ENCODE measurements around the gene CYP2C18. TPM values are rescaled to one million over a fixed set of nuclear protein-coding genes. Genes with fewer than 3 reads are reported as not detected.
"Not testable (repeated sequence)": the region's sequence is repeated elsewhere in the genome, so short reads cannot be mapped to it uniquely, and the experiment has no call there.

Gene CYP2C18
- polyA plus RNA-seq, 12 donors, result 0.08 to 0.32 TPM; not detected in 10

- no peak for DNase-seq
Measured at GRCh38 chr10:94738588-94738987, 55.1 kb downstream of the CYP2C18 start.

GRCh38 chr10:94747137-94747536 is 63.6 kb downstream of the CYP2C18 start:
- DNase-seq, result no peak

- DNase-seq, result no peak
Measured at GRCh38 chr10:94747838-94748237, 64.3 kb downstream of the CYP2C18 start.

- DNase-seq, result no peak
Measured at GRCh38 chr10:94757916-94758315, 74.4 kb downstream of the CYP2C18 start.

GRCh38 chr10:94760586-94761178 is 77.2 kb downstream of the CYP2C18 start:
- DNase-seq, result no peak

- no peak for DNase-seq
Measured at GRCh38 chr10:94762393-94762792, 78.9 kb downstream of the CYP2C18 start, which contains the start of gene CYP2C19. CYP2C19 (plus strand) TSS chr10:94762681; CDS start chr10:94762706, 25 bp downstream.

- DNase-seq, result not testable (repeated sequence)
Measured at GRCh38 chr10:94775425-94775824, 91.9 kb downstream of the CYP2C18 start.

- DNase-seq, result no peak
Measured at GRCh38 chr10:94777886-94778458, 94.4 kb downstream of the CYP2C18 start.

- no peak for DNase-seq
Measured at GRCh38 chr10:94780844-94781243, 97.3 kb downstream of the CYP2C18 start.

- DNase-seq, result no peak
Measured at GRCh38 chr10:94784256-94784655, 100.7 kb downstream of the CYP2C18 start.

- DNase-seq, result no peak
Measured at GRCh38 chr10:94785211-94785610, 101.7 kb downstream of the CYP2C18 start.

Other genes starting within 250 kb of the CYP2C18 start
- 10 to 100 TPM in 5 of 12 donors, 1 to 10 TPM in 6, not detected in 1; 4.5 to 20.0 (median 9.9) TPM for gene HELLS, start 137.9 kb upstream of the CYP2C18 start, polyA plus RNA-seq (ENCODE audit: insufficient read length in 12 of 12)
- 10 to 100 TPM in 1 of 12 donors, not detected in 11; 14.2 TPM for gene CYP2C19, start 79.0 kb downstream of the CYP2C18 start, polyA plus RNA-seq (ENCODE audit: insufficient read length in 12 of 12)